ENCODE data around the gene MYBPC1. TPM values are rescaled to one million over a fixed set of nuclear protein-coding genes. Genes with fewer than 3 reads are reported as not detected.

Gene MYBPC1
- total RNA-seq, 1 experiment from 2014 or later, result not detected

GRCh38 chr12:101564912-101565311 is 29.9 kb upstream of the MYBPC1 start:
- no peak for DNase-seq (ENCODE audit: low read depth, low spot score)
- ChIA-PET POLR2A (no interaction called here), CTCF (no interaction called here)
- TF ChIP-seq REST (IDR thresholded peaks at IDR 0.05; ENCODE audit: insufficient read depth in 1 of 2, low read depth in 2 of 2, low read length in 1 of 2), result no peak
- TF ChIP-seq SIN3A (IDR thresholded peaks at IDR 0.05; ENCODE audit: borderline replicate concordance, insufficient read depth, low read depth, low read length), result no peak
- no peak for TF ChIP-seq CTCF (IDR thresholded peaks at IDR 0.05)
- no peak for TF ChIP-seq POLR2AphosphoS5 (IDR thresholded peaks at IDR 0.05; ENCODE audit: low read depth, low read length)
- TF ChIP-seq TCF7L2 (IDR thresholded peaks at IDR 0.05; ENCODE audit: low read depth, low read length), result no peak
- in situ Hi-C loops (cut with HindIII; ENCODE audit: low pct_unique_long_range_greater_than_20kb, low sequenced_read_pairs) (no loop called here), intact Hi-C loops (cut with micrococcal nuclease; ENCODE audit: unreplicated experiment) (no loop called here)
- BruUV-seq (replicated peaks), result no TSS peak
- ATAC-seq, result no peak
- Histone ChIP-seq H3K27ac (ENCODE audit: low read length) (no peak overlapping the region), H3K27me3 (ENCODE audit: control insufficient read depth, insufficient read depth, low read length) (peaks cover 2% of the 10 kb centered on the region; the same call in 1 of the 2 replicates), H3K4me1 (ENCODE audit: control insufficient read depth, insufficient read depth, low read length) (no peaks in the 10 kb centered on the region), H3K36me3 (ENCODE audit: control insufficient read depth, insufficient read depth, low read length) (no peaks in the 10 kb centered on the region), H3K9me3 (ENCODE audit: control insufficient read depth, insufficient read depth, low read depth, low read length) (no peaks in the 10 kb centered on the region), H3K4me3 (ENCODE audit: low read depth in 2 of 2, low read length in 2 of 2) (no peak overlapping the region)

- H3K9me3 ChIP-seq (ENCODE audit: control insufficient read depth, insufficient read depth, low read depth, low read length), result no peaks in the 10 kb centered on the region
- BruUV-seq (replicated peaks), result no TSS peak
- no peak overlapping the region for H3K4me3 ChIP-seq (ENCODE audit: low read depth in 2 of 2, low read length in 2 of 2)
- H3K4me1 ChIP-seq (ENCODE audit: control insufficient read depth, insufficient read depth, low read length), result no peaks in the 10 kb centered on the region
- POLR2A ChIA-PET, result no interaction called here
- no peak overlapping the region for H3K27ac ChIP-seq (ENCODE audit: low read length)
- intact Hi-C loops (cut with micrococcal nuclease; ENCODE audit: unreplicated experiment), result no loop called here
- peaks cover 2% of the 10 kb centered on the region; the same call in 1 of the 2 replicates for H3K27me3 ChIP-seq (ENCODE audit: control insufficient read depth, insufficient read depth, low read length)
- H3K36me3 ChIP-seq (ENCODE audit: control insufficient read depth, insufficient read depth, low read length), result no peaks in the 10 kb centered on the region
- TF ChIP-seq CTCF (IDR thresholded peaks at IDR 0.05), result no peak
- TF ChIP-seq REST (IDR thresholded peaks at IDR 0.05; ENCODE audit: insufficient read depth in 1 of 2, low read depth in 2 of 2, low read length in 1 of 2), result no peak
- no peak for TF ChIP-seq POLR2AphosphoS5 (IDR thresholded peaks at IDR 0.05; ENCODE audit: low read depth, low read length)
- TF ChIP-seq TCF7L2 (IDR thresholded peaks at IDR 0.05; ENCODE audit: low read depth, low read length), result no peak
- TF ChIP-seq SIN3A (IDR thresholded peaks at IDR 0.05; ENCODE audit: borderline replicate concordance, insufficient read depth, low read depth, low read length), result no peak
- in situ Hi-C loops (cut with HindIII; ENCODE audit: low pct_unique_long_range_greater_than_20kb, low sequenced_read_pairs), result no loop called here
- ATAC-seq (no peak), DNase-seq (ENCODE audit: low read depth, low spot score) (no peak)
- CTCF ChIA-PET, result no interaction called here
Observed at GRCh38 chr12:101566318-101566717, 28.5 kb upstream of the MYBPC1 start.

Measured in Panc1 (cell line).